H1 (cell line): ENCODE results near the gene RANBP9. TPM values are rescaled to one million over a fixed set of nuclear protein-coding genes. Genes with fewer than 3 reads are reported as not detected.

Experiments
- CTCF ChIA-PET: fragments of 300-600 bp; sonication (Branson Sonifier 250); formaldehyde crosslinking; loops from one replicate; lab custom pipeline; 2021; ENCODE audit not compliant: partially characterized antibody; lab: Charles Lee
- POLR2A ChIA-PET: fragments of 300-600 bp; sonication (Branson Sonifier 250); formaldehyde crosslinking; loops from one replicate; lab custom pipeline; 2021; ENCODE audit warnings: inconsistent platforms; ENCODE audit not compliant: partially characterized antibody; lab: Charles Lee
- DNase-seq, 2 experiments: peaks; one replicate each; pipeline versions ENCODE4 v3.0.0 to v3.0.0-alpha.2; 2010 to 2022; ENCODE audit warnings: low spot score in 2 of 2, low read depth in 1 of 2, mixed read lengths in 1 of 2
- FAIRE-seq: peaks from 2 replicates; lab custom pipeline; 2011; peaks lifted over from hg19 to GRCh38; lab: Jason Lieb, UNC
- H2AFZ ChIP-seq: 2 replicates; pipeline ENCODE4 v1.8.1; 2012; ENCODE audit warnings: low read length, inconsistent platforms
- H2AK5ac ChIP-seq: 2 replicates; pipeline ENCODE4 v1.6.1; 2013; ENCODE audit warnings: low read depth, low read length
- H2BK120ac ChIP-seq: replicated peaks from 2 replicates; pipeline ENCODE3; 2013; ENCODE audit warnings: low read depth, low read length, inconsistent platforms
- H2BK12ac ChIP-seq: 2 replicates; pipeline ENCODE4 v1.6.1; 2013; ENCODE audit warnings: low read depth, low read length
- H2BK15ac ChIP-seq: 2 replicates; pipeline ENCODE4 v1.6.1; 2013; ENCODE audit warnings: low read length
- H2BK20ac ChIP-seq: 2 replicates; pipeline ENCODE4 v1.6.1; 2013; ENCODE audit warnings: low read length
- H2BK5ac ChIP-seq: 2 replicates; pipeline ENCODE4 v1.6.1; 2013; ENCODE audit warnings: low read depth, low read length
- H3K14ac ChIP-seq: 2 replicates; pipeline ENCODE4 v1.6.1; 2013; ENCODE audit warnings: inconsistent platforms; ENCODE audit not compliant: insufficient read length
- H3K18ac ChIP-seq: 2 replicates; pipeline ENCODE4 v1.6.1; 2013; ENCODE audit warnings: low read length; ENCODE audit errors: extremely low read depth
- H3K23ac ChIP-seq: 2 replicates; pipeline ENCODE4 v1.6.1; 2013; ENCODE audit warnings: inconsistent platforms; ENCODE audit not compliant: insufficient read length
- H3K23me2 ChIP-seq: 2 replicates; pipeline ENCODE4 v1.6.1; 2013; ENCODE audit warnings: low read depth, low read length
- H3K27ac ChIP-seq: 2 replicates; pipeline ENCODE4 v1.6.1; 2011; ENCODE audit warnings: low read depth, low read length, inconsistent platforms
- H3K27me3 ChIP-seq, 4 experiments: replicated peaks in 1 of 4; 1 replicate in 1 of 4; 2 replicates in 3 of 4; pipeline versions ENCODE4 v1.6.1 to v1.8.1; 2011 to 2013; ENCODE audit warnings: low read length in 3 of 4, mild to moderate bottlenecking in 3 of 4, inconsistent platforms in 2 of 4, mixed read lengths in 2 of 4, moderate library complexity in 1 of 4; ENCODE audit not compliant: control insufficient read depth in 3 of 4, insufficient read depth in 3 of 4; ENCODE audit errors: extremely low read depth in 1 of 4
- H3K36me3 ChIP-seq, 4 experiments: 2 replicates each; pipeline versions ENCODE4 v1.6.1 to v1.8.1; 2011 to 2013; ENCODE audit warnings: mild to moderate bottlenecking in 4 of 4, low read length in 3 of 4, moderate library complexity in 2 of 4, control low read depth in 1 of 4, inconsistent platforms in 1 of 4; ENCODE audit not compliant: insufficient read depth in 4 of 4, control insufficient read depth in 2 of 4
- H3K4ac ChIP-seq: replicated peaks from 2 replicates; pipeline ENCODE3; 2013; ENCODE audit warnings: low read length, low read depth, mixed read lengths, inconsistent platforms; ENCODE audit not compliant: insufficient read length
- H3K4me1 ChIP-seq, 4 experiments: replicated peaks in 1 of 4; 1 replicate in 1 of 4; 2 replicates in 3 of 4; pipeline versions ENCODE4 v1.6.1 to v1.8.1; 2011 to 2013; ENCODE audit warnings: low read length in 3 of 4, inconsistent platforms in 2 of 4, mixed read lengths in 1 of 4; ENCODE audit not compliant: insufficient read depth in 4 of 4, control insufficient read depth in 3 of 4
- H3K4me2 ChIP-seq, 2 experiments: 2 replicates each; pipeline versions ENCODE4 v1.6.1 to v1.8.1; 2011 to 2013; ENCODE audit warnings: low read depth in 2 of 2, low read length in 2 of 2, control low read depth in 1 of 2, inconsistent platforms in 1 of 2, mild to moderate bottlenecking in 1 of 2; ENCODE audit not compliant: insufficient read depth in 1 of 2
- H3K4me3 ChIP-seq, 4 experiments: fragments of 200-600, 300-600 bp in 1 of 4; sonication (generic), shearing (Covaris generic), sonication (Bioruptor Twin) in 1 of 4; 2 replicates each; pipeline versions ENCODE4 v1.5.1 to v1.8.1; 2011 to 2016; ENCODE audit warnings: low read length in 4 of 4, low read depth in 3 of 4, control low read depth in 2 of 4, inconsistent platforms in 2 of 4, mild to moderate bottlenecking in 2 of 4, mixed read lengths in 1 of 4, moderate library complexity in 1 of 4; ENCODE audit not compliant: insufficient read depth in 2 of 4; ENCODE audit errors: extremely low read depth in 1 of 4
- H3K56ac ChIP-seq: replicated peaks from 2 replicates; pipeline ENCODE3; 2013; ENCODE audit warnings: low read depth, mild to moderate bottlenecking, mixed read lengths, low read length, inconsistent platforms; ENCODE audit not compliant: insufficient read length
- H3K79me1 ChIP-seq: 2 replicates; pipeline ENCODE4 v1.6.1; 2013; ENCODE audit warnings: low read depth, low read length, control low read depth
- H3K79me2 ChIP-seq, 2 experiments: 2 replicates each; pipeline versions ENCODE4 v1.6.1 to v1.8.1; 2012 to 2013; ENCODE audit warnings: low read length in 2 of 2, mild to moderate bottlenecking in 2 of 2, inconsistent platforms in 1 of 2; ENCODE audit not compliant: insufficient read depth in 2 of 2, control insufficient read depth in 1 of 2
- H3K9ac ChIP-seq, 4 experiments: replicated peaks in 1 of 4; 1 replicate in 1 of 4; 2 replicates in 3 of 4; pipeline versions ENCODE4 v1.6.1 to v1.8.1; 2011 to 2013; ENCODE audit warnings: low read depth in 3 of 4, low read length in 3 of 4, control low read depth in 2 of 4, mild to moderate bottlenecking in 2 of 4, moderate library complexity in 2 of 4, inconsistent platforms in 1 of 4; ENCODE audit errors: extremely low read depth in 1 of 4
- H3K9me3 ChIP-seq, 2 experiments: 2 replicates each; pipeline versions ENCODE4 v1.6.1 to v1.8.1; 2012 to 2013; ENCODE audit warnings: mild to moderate bottlenecking in 2 of 2, moderate library complexity in 2 of 2, control low read depth in 1 of 2, inconsistent platforms in 1 of 2, low read depth in 1 of 2, low read length in 1 of 2, mixed read lengths in 1 of 2; ENCODE audit not compliant: insufficient read depth in 2 of 2
- H4K20me1 ChIP-seq, 2 experiments: replicated peaks in 1 of 2; 2 replicates each; pipeline versions ENCODE3 to v1.8.1; 2011 to 2013; ENCODE audit warnings: inconsistent platforms in 2 of 2, low read length in 2 of 2, mild to moderate bottlenecking in 1 of 2; ENCODE audit not compliant: insufficient read depth in 2 of 2, control insufficient read depth in 1 of 2
- H4K5ac ChIP-seq: 2 replicates; pipeline ENCODE4 v1.6.1; 2013; ENCODE audit warnings: low read length, low read depth, mixed read lengths, inconsistent platforms; ENCODE audit not compliant: insufficient read length
- H4K8ac ChIP-seq: 2 replicates; pipeline ENCODE4 v1.8.0; 2013; ENCODE audit warnings: mild to moderate bottlenecking, moderate library complexity, low read length, inconsistent platforms; ENCODE audit not compliant: insufficient read depth; ENCODE audit errors: extremely low read depth
- H4K91ac ChIP-seq: replicated peaks from 2 replicates; pipeline ENCODE3; 2013; ENCODE audit warnings: low read length, mixed read lengths, inconsistent platforms; ENCODE audit not compliant: insufficient read length
- ASH2L ChIP-seq: fragments of 200-600, 300-600 bp; sonication (generic); IDR thresholded peaks from one replicate; pipeline ENCODE4 v1.7.1; 2017; ENCODE audit warnings: low read length
- BCL11A ChIP-seq, 2 experiments: IDR thresholded peaks; one replicate each; pipeline ENCODE4 v1.6.1; 2011; ENCODE audit warnings: low read depth in 2 of 2, low read length in 2 of 2, mild to moderate bottlenecking in 2 of 2
- E2F6 ChIP-seq: IDR thresholded peaks from 2 replicates; pipeline ENCODE4 v1.6.1; 2012; ENCODE audit warnings: inconsistent platforms
- JUN ChIP-seq: IDR thresholded peaks from 2 replicates; pipeline ENCODE4 v1.6.1; 2011; ENCODE audit warnings: low read depth, mild to moderate bottlenecking, improper control_type of control experiment, low read length
- MAX ChIP-seq: IDR thresholded peaks from 2 replicates; pipeline ENCODE4 v1.6.1; 2012; ENCODE audit warnings: inconsistent platforms
- NRF1 ChIP-seq: IDR thresholded peaks from 2 replicates; pipeline ENCODE4 v1.6.1; 2011; ENCODE audit warnings: mild to moderate bottlenecking, low read depth, low read length, improper control_type of control experiment
- POLR2A ChIP-seq, 2 experiments: IDR thresholded peaks; 1 replicate in 1 of 2; 2 replicates in 1 of 2; pipeline ENCODE4 v1.6.1; 2011; ENCODE audit warnings: low read depth in 2 of 2, low read length in 2 of 2, mild to moderate bottlenecking in 2 of 2; ENCODE audit errors: control extremely low read depth in 1 of 2
- RXRA ChIP-seq: IDR thresholded peaks from 2 replicates; pipeline ENCODE4 v1.6.1; 2011; ENCODE audit warnings: low read depth, mild to moderate bottlenecking, low read length, moderate library complexity; ENCODE audit not compliant: insufficient read depth
- SIN3A ChIP-seq, 2 experiments: IDR thresholded peaks in 1 of 2; conservative IDR thresholded peaks in 1 of 2; 2 replicates each; pipeline ENCODE4 v1.6.1; 2011 to 2012; ENCODE audit warnings: low read length in 2 of 2, improper control_type of control experiment in 1 of 2, low read depth in 1 of 2, mild to moderate bottlenecking in 1 of 2
- ZNF274 ChIP-seq: IDR thresholded peaks from 2 replicates; pipeline ENCODE4 v1.7.0; 2012; ENCODE audit warnings: low read length, borderline replicate concordance; ENCODE audit errors: extremely low read depth
- WGBS, 2 experiments: shearing (Covaris generic) in 1 of 2; methylation state at CpG; one replicate each; pipeline versions ENCODE4 v1.1.6 to v1.1.7; 2013 to 2015; ENCODE audit warnings: low lambda C conversion rate in 2 of 2, mixed read lengths in 2 of 2, inconsistent platforms in 1 of 2, low coverage in 1 of 2, missing lambda C conversion rate in 1 of 2; ENCODE audit not compliant: insufficient replicate concordance in 2 of 2, insufficient coverage in 1 of 2, insufficient read length in 1 of 2; ENCODE audit errors: extremely low coverage in 1 of 2, missing lambda C conversion rate in 1 of 2; 5-methylcytosine and 5-hydroxymethylcytosine counted together
- polyA plus RNA-seq, 7 experiments: library from polyadenylated mRNA; depleted of rRNA in 3 of 7; stranded (reverse) in 5 of 7; unstranded in 2 of 7; fragments of >200 nt in 5 of 7; fragments of 200-250 nt in 2 of 7; gene quantifications; 1 replicate in 5 of 7; 2 replicates in 1 of 7; 4 replicates in 1 of 7; pipeline versions ENCODE4 v1.2.1 to v1.2.3, GENCODE V29; 2011 to 2013; ENCODE audit warnings: missing spikeins in 2 of 7, mixed read lengths in 2 of 7
- total RNA-seq: library from RNA; stranded (reverse); fragmentation: NEBNext Ultra II Directional; extraction: Animal tissue kit (Norgen Biotek cat#: 25700); gene quantifications from 2 replicates; pipeline ENCODE4 v1.2.1, GENCODE V29; 2021

The RANBP9 gene
- total and polyA plus RNA-seq, 2 of the 8 experiments (the other 6 are each of a cell fraction or from before 2014, with no cell fraction given) = 13.0 to 36.7 TPM

GRCh38 chr6:13729891-13730290 lies 18.3 kb upstream of the RANBP9 start:
- TF ChIP-seq ASH2L = no peak
- no peak for TF ChIP-seq RXRA
- no peak for TF ChIP-seq NRF1
- no peak for TF ChIP-seq ZNF274
- TF ChIP-seq SIN3A (conservative IDR thresholded peaks at IDR 0.05 in 1 of 2, IDR thresholded peaks at IDR 0.05 in 1 of 2; ENCODE audit: low read depth in 1 of 2, low read length in 2 of 2) = no peak
- no peak for TF ChIP-seq POLR2A (IDR thresholded peaks at IDR 0.05; ENCODE audit: control extremely low read depth in 1 of 2, low read depth in 2 of 2, low read length in 2 of 2)
- TF ChIP-seq MAX = no peak
- TF ChIP-seq E2F6 = no peak
- TF ChIP-seq BCL11A (IDR thresholded peaks at IDR 0.05; ENCODE audit: low read depth in 2 of 2, low read length in 2 of 2) = no peak
- no peak for TF ChIP-seq JUN
- H3K79me2 ChIP-seq = no peaks in the 10 kb centered on the region
- H3K4me2 ChIP-seq = no peak overlapping the region
- H4K91ac ChIP-seq = no peak overlapping the region
- no peak overlapping the region for H3K18ac ChIP-seq
- no peaks in the 10 kb centered on the region for H4K20me1 ChIP-seq
- H2BK20ac ChIP-seq = no peak overlapping the region
- no peak overlapping the region for H3K23ac ChIP-seq
- H2BK15ac ChIP-seq = no peak overlapping the region
- no peaks in the 10 kb centered on the region for H3K9me3 ChIP-seq
- H3K9ac ChIP-seq = no peak overlapping the region
- H2BK5ac ChIP-seq = no peak overlapping the region
- DNase-seq (no peak), FAIRE-seq (no peak)
- no peak overlapping the region for H2BK12ac ChIP-seq
- H3K56ac ChIP-seq = no peak overlapping the region
- H3K36me3 ChIP-seq = no peaks in the 10 kb centered on the region
- H3K4ac ChIP-seq = no peak overlapping the region
- no peak overlapping the region for H3K4me3 ChIP-seq
- WGBS, 2 experiments = 87% methylated on average over 2 of the region's 2 CpGs; no CpG with 5 or more reads in 1 of the 2 experiments
- H4K8ac ChIP-seq = no peak overlapping the region
- no peaks in the 10 kb centered on the region for H3K23me2 ChIP-seq
- H4K5ac ChIP-seq = no peak overlapping the region
- no peak overlapping the region for H2BK120ac ChIP-seq
- no peaks in the 10 kb centered on the region for H3K27me3 ChIP-seq
- H3K4me1 ChIP-seq = no peaks in the 10 kb centered on the region
- no peak overlapping the region for H3K14ac ChIP-seq
- ChIA-PET POLR2A (no interaction called here), CTCF (interaction anchor here (0.6 kb wide), 1 partner anchor 889 kb away, joined by 3 read pairs; no protein-coding TSS in a partner anchor)
- no peaks in the 10 kb centered on the region for H3K79me1 ChIP-seq
- H3K27ac ChIP-seq = no peak overlapping the region
- no peak overlapping the region for H2AK5ac ChIP-seq
- no peak overlapping the region for H2AFZ ChIP-seq
